ENCODE data around the gene UBE2J2.

Gene UBE2J2

DNA sequence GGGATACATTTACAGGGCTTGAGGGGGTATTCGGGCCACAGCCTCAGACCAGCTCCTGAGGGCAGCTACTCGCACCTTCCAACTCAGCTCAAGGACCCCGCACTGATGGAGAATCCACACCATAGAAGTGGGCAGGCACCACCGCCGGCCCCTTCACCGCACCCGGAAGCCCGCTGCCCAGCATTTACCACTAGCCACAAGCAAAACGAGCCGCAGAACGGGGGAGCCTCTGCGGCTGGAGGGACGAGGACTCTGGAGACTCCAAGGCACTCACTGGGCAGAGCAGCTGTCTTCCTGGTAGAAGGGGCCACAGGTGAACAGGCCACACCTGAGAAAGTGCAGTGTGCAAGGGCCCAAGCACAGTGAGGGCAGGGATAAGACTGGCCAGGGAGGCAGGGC lies 5.4 kb downstream of the UBE2J2 start:
- Histone ChIP-seq H4K20me1 (ENCODE audit: insufficient read depth) (peaks cover 4% of the 10 kb centered on the region; the same call in 1 of the 2 replicates), H3K4me1 (ENCODE audit: low read depth, poor library complexity, severe bottlenecking) (peaks cover 14% of the 10 kb centered on the region), H3K27ac (no peak overlapping the region), H3K27me3 (ENCODE audit: insufficient read depth, low read depth) (no peaks in the 10 kb centered on the region; the same call in 1 of the 2 replicates), H3K4me3 (IDR thresholded peaks at IDR 0.05; ENCODE audit: insufficient read depth, low read depth, low read length) (no peak overlapping the region), H3K79me2 (ENCODE audit: insufficient read depth, low read depth) (peaks cover 63% of the 10 kb centered on the region), H3K4me2 (no peak overlapping the region), H3K9ac (no peak overlapping the region), H2AFZ (ENCODE audit: low read depth) (no peak overlapping the region), H3K36me3 (ENCODE audit: insufficient read depth) (peaks cover 7% of the 10 kb centered on the region; the same call in 1 of the 2 replicates)
- no peak for TF ChIP-seq CTCF (conservative IDR thresholded peaks at IDR 0.05; ENCODE audit: low read depth, low read length)

DNA sequence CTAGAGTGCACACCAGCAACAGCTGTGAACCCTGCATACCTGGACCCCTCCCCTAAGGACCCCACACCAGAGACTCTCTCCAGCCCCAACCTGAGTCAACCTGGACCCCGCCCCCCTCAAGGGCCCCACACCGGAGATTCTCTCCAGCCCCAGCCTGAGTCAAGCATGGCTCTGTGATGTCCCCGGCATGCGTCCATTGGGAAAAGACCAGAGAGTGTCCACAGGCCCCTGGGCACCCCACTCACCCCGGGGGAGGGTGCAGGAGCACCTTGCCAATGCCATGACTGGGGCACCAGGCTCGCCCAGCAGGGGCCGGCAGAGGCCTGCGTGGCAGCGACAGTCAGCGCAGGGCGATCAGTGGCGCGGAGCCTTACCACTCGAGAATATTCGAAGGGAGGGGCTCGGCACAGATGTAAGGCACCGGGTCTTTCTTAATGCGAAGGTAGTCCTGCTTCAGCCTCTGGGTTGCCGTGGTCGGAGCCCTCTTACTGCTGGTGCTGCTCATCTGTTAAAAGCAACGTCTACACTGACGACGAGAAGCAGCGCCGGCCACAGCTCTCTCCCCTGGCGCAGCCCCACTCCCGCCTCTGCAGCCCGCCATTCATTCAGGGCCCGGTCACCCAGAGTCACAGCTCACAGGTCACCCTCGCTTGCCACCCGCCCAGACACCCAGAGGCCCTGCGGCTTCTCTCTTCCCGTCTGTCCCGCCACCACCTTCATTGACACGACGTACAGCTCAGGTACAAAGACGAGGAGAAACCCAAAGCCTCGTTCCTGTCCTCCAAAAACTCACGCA lies 6.0 kb downstream of the UBE2J2 start:
- Histone ChIP-seq H3K4me3 (IDR thresholded peaks at IDR 0.05; ENCODE audit: insufficient read depth, low read depth, low read length) (no peak overlapping the region), H3K27me3 (ENCODE audit: insufficient read depth, low read depth) (no peaks in the 10 kb centered on the region; the same call in 1 of the 2 replicates), H4K20me1 (ENCODE audit: insufficient read depth) (peaks cover 4% of the 10 kb centered on the region; the same call in 1 of the 2 replicates), H2AFZ (ENCODE audit: low read depth) (no peak overlapping the region), H3K79me2 (ENCODE audit: insufficient read depth, low read depth) (peaks cover 57% of the 10 kb centered on the region), H3K4me1 (ENCODE audit: low read depth, poor library complexity, severe bottlenecking) (peaks cover 14% of the 10 kb centered on the region), H3K27ac (no peak overlapping the region), H3K4me2 (no peak overlapping the region), H3K9ac (no peak overlapping the region), H3K36me3 (ENCODE audit: insufficient read depth) (peaks cover 10% of the 10 kb centered on the region; the same call in 1 of the 2 replicates)
- no peak for TF ChIP-seq CTCF (conservative IDR thresholded peaks at IDR 0.05; ENCODE audit: low read depth, low read length)

GRCh38 chr1:1264868-1265272 lies 8.8 kb downstream of the UBE2J2 start:
- Histone ChIP-seq H4K20me1 (ENCODE audit: insufficient read depth) (no peaks in the 10 kb centered on the region), H3K9ac (no peak overlapping the region), H3K27me3 (ENCODE audit: insufficient read depth, low read depth) (no peaks in the 10 kb centered on the region), H3K4me2 (no peak overlapping the region), H3K4me3 (IDR thresholded peaks at IDR 0.05; ENCODE audit: insufficient read depth, low read depth, low read length) (no peak overlapping the region), H3K36me3 (ENCODE audit: insufficient read depth) (peaks cover 11% of the 10 kb centered on the region; the same call in 1 of the 2 replicates), H3K4me1 (ENCODE audit: low read depth, poor library complexity, severe bottlenecking) (no peaks in the 10 kb centered on the region), H2AFZ (ENCODE audit: low read depth) (no peak overlapping the region), H3K79me2 (ENCODE audit: insufficient read depth, low read depth) (peaks cover 29% of the 10 kb centered on the region; the same call in 1 of the 2 replicates), H3K27ac (no peak overlapping the region)
- TF ChIP-seq CTCF (conservative IDR thresholded peaks at IDR 0.05; ENCODE audit: low read depth, low read length): 0 out of 2 replicates have a peak, but pooled peaks have one; percentile 18

GRCh38 chr1:1264026-1264425 lies 9.6 kb downstream of the UBE2J2 start:
- H4K20me1 ChIP-seq (ENCODE audit: insufficient read depth): no peaks in the 10 kb centered on the region
- H3K27ac ChIP-seq: no peak overlapping the region
- H3K79me2 ChIP-seq (ENCODE audit: insufficient read depth, low read depth): peaks cover 21% of the 10 kb centered on the region; the same call in 1 of the 2 replicates
- H2AFZ ChIP-seq (ENCODE audit: low read depth): no peak overlapping the region
- no peak overlapping the region for H3K4me2 ChIP-seq
- H3K4me1 ChIP-seq (ENCODE audit: low read depth, poor library complexity, severe bottlenecking): no peaks in the 10 kb centered on the region
- no peak overlapping the region for H3K9ac ChIP-seq
- peaks cover 11% of the 10 kb centered on the region; the same call in 1 of the 2 replicates for H3K36me3 ChIP-seq (ENCODE audit: insufficient read depth)
- H3K27me3 ChIP-seq (ENCODE audit: insufficient read depth, low read depth): no peaks in the 10 kb centered on the region
- no peak for TF ChIP-seq CTCF (conservative IDR thresholded peaks at IDR 0.05; ENCODE audit: low read depth, low read length)
- H3K4me3 ChIP-seq (IDR thresholded peaks at IDR 0.05; ENCODE audit: insufficient read depth, low read depth, low read length): no peak overlapping the region
